HL-60/S4 treated with retinoic acid at 250 ng/mL for 4 days and 3 days (cell line): ENCODE results near the gene ADI1.
"Not testable (repeated sequence)": the region's sequence is repeated elsewhere in the genome, so short reads cannot be mapped to it uniquely, and the experiment has no call there.

ENCODE experiments used
- in situ Hi-C: fragments of 300-500 bp; cut with MboI; formaldehyde crosslinking; loops from 2 replicates; pipeline ENCODE4 v1.7.0; 2022; ENCODE audit warnings: low sequenced_read_pairs

The ADI1 gene

DNA sequence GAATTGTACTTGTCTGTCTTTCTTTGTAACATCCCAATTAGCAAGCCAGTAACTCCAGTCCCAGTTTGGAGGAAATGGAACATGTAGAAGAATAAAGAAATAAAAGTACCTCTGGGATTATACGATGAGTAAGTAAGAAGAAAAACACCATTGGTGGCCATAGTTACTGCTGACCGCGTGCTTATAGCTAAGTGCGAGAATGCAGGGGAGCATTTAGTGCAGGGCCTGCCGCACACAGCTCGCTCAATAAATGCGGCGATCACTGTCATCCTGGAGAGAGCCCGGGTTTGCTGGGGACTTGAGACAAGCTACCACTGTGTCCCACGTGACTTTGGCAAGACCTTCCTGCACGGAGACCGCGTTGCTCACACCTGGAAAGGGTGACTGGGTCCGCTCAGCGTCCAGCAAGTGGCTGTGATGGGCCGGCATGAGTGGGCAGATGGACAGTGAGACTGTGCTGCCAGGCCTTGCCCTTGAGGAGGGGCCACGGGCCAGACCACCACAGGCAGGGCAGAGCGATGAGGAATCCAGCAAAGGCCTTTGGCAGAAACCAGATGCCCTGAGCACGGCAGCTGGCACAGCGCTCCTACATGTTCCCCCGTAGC, 54.8 kb downstream of the ADI1 start:
- in situ Hi-C loops, result no loop called here

DNA sequence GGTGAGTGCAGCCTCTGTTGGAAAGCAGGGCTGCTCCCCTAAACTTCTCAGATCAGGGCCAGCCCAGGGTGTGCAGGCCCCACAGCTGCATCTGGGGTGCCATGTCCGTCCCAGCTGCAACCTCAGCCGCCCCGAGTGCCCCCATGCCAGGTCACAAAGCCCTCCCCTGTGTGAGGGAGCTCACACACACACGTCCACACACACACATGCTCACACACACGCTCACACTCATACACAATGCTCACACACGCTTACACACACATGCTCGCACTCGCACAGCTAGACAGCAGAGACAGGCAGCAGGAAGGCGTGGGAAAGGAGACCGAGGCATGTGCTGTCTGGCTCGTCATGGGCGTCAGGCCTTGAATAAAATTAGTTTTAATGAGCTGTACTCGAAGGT, 55.4 kb downstream of the ADI1 start:
- in situ Hi-C loops, result no loop called here

DNA sequence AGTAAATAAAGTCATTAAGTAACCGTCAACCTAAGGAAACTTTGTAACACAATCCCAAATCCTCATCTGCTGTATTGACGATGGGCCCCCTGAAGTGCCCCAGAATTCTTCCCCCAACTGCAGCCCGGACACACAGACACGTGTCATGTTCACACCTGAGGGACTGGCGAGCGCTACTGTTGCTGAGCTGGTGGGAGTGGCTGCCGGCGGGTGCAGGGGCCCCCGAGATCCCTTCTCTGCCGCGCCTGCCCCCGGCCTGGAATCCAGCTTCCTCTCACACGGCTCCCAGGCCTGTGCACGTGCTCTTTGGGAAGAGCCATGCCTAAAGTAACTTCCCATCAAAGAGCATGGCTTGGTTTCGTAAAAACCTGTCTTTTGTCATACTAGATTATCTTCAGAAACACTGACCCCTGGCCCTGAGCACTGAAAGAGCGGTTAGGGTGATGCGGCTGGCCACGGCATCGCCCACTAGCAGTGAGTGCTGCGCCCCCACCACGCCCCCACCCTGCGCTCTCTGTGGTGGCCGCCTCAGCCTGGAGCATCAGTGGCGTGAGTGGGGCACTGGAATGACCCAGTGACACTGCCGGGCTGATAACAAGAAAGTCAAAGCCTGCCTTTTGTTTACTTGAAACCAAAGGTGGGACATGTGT, 56.0 kb downstream of the ADI1 start:
- in situ Hi-C loops, result no loop called here

DNA sequence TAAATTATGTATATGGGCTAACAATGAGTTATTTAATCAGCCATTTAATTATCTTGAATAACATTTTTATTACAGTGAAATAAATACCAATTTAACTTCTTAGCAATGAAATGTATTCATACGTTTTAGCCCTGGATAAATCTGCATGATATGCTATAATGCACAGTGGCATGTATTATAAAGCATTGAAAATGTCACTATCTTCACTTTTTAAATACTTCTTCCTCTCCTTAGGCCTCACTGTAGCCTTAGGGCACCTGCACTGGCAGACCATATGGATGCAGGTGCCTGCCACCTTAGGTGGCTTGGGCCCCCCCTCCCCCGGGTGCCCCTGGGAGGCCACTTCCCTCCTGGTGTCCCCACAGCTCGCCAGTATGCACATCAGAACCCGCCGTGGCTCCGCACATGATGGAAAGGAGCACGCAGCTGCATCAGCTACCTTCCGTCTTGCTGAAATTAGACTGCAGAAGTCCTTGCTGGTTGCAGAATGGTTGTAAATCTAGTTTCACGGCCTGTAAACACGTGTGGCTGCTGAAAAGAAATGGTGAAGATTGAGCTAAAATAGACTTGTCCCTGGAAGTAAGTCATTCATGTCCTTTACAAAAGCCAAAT, 56.7 kb downstream of the ADI1 start:
- in situ Hi-C loops, result no loop called here

DNA sequence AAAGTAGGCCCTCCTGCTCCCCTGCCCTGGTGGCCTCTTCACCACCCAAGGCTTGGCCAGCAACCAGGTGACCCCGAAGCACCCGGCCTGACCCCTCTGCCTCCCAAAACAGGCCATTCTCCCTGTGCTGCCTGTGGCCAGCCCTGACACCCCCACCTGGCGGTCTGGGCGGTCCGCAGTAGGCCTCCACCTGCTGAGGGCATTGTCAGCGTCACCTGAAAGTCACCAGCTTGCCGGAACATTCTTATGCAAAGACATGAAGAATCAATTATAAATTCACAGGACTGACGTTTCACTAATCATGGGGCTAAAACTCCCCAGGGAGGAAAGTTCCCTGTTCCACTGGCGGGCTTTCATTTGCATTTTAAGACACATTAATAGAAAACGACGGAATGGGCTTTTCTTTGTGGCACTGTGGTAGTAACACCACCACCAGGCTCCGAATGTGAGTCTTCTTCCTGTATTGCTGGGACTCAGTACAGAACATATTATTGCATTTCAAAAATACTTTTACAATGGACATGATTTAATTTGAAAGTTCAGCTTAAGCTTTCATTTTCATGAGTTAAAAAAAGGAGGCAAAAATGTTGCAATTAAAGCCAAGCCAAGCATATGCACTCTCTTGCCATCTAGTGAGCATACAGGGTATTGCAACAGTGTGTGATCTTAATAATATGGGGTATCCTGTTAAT, 57.4 kb downstream of the ADI1 start:
- in situ Hi-C loops, result no loop called here

DNA sequence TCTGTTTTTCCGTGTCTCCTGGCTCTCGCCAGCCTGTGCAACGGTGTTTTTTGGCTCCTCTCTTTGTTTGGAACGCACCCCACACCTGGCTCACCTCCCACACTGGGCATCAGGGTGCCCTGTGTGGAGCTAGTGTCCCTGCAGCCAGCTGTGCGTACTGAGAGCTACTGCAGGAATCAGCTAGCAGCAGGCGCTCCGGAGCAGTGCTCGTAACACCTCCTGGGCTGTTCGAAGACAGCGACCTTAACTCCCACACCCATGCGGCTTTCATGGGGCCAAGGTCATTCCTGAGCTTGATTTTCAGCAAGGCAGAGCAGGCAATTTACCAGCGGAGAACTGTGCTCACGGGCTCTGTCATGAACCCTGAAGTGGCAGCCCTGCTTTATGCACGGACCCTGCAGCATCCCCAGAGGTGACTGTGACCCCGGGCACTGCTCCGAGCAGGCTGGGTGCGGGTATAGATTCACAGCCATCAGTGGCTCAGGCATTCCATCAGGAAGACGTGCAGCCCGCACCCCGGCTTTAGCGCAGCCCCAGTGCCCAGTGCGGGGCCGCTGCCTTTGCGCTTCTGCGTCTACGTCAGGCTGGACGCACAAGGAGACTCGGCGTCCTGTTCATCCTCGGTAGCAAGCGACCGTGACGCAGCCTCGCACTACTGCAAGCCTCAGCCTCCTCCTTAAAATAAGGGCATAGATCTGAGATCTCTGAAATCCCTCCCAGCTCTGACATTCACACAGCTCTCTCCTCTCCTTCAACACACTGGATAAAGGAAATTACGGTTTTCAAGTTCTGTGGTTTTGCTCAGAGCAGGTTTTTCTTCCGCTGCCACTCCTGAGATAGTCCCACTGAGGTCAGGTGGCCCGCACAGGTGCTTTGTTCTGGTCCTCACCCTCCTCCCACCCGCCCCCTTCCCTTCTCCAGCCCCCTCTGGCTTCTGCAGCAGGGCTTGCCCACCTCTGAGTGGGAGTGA, 58.2 kb downstream of the ADI1 start:
- in situ Hi-C loops, result no loop called here

DNA sequence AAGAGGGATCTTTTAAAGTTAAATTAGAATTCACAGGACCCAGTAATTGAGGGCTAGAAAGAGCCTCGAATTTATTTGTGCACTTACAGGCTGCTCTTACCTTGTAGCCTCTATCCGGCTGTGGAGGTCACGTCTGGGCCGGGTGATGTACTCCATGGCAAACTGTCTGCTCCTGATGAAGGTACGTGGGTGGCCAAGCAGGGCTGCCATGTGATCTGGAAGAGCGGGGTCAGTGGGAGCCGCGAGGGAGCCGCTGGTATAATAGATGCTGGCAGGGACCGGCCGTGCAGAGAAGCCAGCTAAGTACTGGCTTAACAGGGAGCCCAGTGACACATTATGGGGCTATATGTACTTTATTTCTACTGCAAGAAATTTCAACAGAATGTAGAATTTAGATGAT, 59.2 kb downstream of the ADI1 start:
- in situ Hi-C loops, result no loop called here

DNA sequence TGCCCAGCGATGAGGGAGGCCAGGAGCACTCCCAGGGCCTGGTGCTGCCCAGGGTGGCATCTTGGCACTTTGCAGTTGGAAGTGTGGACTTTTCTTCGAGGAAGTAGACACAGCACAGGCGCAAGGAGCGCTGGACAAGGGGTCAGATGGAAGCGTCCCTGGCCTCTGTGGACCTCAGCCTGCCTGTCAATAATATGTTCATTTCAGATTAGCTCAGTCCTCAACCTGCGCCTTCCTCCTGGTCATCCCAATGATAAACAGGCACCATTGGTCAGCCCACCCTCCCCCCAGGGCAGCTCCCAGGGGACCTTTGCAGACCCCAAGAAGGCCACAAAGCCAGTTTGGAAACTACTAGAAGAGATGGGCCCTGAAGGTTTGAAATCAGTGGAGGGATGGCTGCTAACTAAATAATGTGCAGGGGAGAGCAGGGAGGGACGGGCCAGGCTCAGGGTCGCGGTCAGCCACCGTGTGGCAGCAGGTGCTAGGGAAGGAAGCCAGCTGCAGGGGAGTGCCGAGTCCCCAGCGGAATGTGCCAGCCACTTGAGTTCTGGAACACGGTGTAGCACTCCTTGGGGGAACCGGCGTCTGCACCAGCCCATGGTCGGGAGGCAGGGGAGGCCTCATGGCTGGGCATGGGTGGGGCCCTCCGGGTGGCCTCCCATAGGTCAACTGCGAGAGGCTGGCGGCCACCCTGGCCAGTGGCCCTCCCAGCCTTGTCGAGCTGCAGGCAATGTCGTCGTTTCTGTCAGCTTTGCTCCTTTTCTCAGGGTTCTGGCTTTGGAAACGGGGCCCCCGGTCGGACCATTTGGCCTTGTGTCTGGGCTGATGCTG, 59.9 kb downstream of the ADI1 start:
- in situ Hi-C loops, result no loop called here

DNA sequence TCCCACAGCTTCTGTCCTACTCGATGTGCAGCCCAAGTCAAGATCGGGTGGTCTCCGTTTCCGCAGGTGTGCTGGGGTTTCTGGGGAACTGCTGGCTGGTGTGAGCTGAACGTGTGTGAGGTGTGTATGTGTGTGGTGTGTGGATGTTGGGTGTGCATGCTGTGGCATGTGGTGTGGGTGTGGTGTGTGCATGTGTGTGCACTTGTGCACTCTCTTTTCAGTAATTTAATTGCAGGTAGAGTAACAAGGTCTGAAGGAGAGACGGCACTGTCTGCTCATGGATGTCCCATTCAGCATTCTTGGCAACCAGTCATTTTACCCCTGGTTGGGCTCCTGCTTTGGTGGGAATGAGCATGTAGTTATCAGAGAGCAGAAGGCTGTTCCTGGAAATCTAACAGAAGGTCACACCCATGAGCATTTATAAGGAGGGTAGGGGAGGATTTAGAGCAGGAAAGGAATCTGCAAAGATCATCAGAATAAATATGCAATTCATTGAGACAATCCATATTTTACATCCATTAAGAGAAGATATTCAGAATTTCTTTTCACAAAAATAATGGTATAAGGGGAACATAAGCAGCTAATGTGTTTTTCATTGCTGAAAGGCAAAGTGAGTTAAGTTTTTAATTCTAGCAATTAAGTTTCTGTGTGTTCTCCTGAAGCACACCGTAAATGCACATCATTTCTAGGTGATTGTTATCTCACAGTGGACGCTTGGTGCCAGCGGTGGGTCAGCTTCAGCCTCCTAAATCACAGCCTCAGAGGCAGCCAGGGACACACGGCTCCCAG, 60.7 kb downstream of the ADI1 start:
- in situ Hi-C loops, result no loop called here

DNA sequence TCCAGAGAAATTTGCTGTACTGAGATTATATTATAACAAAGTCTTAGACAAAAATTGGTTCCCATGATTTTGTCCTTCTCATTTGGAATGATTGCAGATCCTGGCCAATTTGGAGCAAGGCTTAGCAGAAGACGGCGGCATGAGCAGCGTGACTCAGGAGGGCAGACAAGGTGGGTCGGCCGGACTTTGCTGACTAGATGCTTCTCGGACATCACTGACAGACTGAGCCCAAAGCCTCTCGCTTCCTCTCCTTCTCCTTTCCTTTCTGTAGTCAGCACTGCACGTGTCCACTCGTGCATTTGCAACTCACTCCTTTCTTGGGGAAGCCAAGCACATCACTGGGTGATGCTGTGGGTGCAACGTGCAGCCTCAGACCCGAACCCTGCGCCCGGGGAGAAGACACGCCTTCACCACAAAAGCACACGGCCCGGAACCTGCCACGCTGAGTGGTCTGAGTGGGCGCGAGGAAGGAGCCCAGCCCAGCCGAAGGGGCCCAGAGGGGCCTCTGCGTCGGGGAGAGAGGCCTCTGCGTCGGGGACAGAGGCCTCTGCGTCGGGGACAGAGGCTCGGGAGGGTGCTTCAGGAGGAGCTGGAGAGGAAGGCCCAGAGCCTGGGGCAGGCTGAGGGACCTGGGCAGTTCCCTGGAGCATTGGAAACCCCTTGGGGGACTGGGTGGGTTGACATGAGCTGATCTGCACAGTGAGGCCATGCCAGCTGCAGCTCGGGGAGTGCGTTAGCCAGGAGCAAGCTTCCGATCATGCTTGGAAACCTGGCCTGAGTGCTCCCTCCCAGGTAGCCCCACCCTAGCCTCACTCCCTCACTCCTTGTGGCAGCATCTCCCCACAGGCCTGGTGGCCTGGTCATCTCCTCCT, 61.6 kb downstream of the ADI1 start:
- in situ Hi-C loops, result no loop called here

DNA sequence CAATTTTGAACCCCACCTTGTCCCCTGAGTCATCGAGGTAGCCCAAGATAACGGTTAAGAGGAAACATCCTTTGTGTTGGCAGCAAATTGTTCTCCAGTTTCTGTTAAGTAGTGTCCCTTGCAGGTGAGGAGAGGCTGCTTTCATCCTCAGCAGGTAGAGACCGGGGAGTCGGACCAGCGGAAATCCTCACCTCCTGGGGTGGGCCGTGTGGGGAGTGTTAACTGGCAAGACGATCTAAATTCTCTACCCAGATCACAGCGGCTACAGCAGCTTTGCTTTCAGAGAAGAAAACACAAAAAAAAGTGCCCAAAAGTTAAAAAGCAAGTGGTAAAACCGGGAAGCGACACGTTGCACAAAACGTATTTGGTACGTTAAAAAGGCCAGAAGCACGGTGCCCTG, 63.2 kb downstream of the ADI1 start:
- in situ Hi-C loops, result no loop called here

DNA sequence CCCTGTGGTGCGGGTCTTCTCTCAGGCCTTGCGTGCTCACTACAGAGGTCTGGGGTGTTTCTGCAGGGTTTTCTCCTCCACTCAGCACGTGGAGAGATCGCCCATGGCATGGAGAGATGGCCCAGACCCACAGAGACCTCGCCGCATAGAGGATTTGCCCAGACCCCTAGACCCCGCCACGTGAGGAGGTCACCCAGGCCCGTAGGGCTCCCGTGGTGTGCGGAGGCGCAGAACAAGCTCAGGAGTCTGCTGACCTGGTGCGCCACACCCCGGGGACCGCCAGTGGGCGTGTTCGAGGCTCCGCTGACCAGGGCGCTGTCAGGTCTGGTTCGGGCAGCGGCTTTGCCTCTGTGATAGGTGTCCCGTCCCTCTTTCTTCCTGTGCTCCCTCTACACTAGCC, 64.5 kb downstream of the ADI1 start:
- in situ Hi-C loops, result no loop called here

DNA sequence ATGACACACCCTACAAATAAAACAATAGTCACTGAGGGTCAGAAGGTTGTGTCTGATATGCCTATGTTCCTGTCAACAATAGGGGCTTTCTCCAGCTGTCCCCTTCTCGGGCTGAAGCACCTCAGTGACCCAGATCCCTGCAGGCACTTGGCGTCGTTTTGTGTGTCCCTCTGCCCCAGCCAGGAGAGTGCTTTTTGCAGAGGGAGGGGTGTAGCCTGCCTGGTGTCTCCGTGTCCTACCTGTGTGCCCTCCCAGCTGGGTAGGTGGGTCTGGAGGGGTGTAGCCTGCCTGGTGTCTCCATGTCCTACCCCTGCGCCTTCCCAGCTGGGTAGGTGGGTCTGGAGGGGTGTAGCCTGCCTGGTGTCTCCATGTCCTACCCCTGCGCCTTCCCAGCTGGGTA, 65.3 kb downstream of the ADI1 start:
- in situ Hi-C loops, result not testable (repeated sequence)

DNA sequence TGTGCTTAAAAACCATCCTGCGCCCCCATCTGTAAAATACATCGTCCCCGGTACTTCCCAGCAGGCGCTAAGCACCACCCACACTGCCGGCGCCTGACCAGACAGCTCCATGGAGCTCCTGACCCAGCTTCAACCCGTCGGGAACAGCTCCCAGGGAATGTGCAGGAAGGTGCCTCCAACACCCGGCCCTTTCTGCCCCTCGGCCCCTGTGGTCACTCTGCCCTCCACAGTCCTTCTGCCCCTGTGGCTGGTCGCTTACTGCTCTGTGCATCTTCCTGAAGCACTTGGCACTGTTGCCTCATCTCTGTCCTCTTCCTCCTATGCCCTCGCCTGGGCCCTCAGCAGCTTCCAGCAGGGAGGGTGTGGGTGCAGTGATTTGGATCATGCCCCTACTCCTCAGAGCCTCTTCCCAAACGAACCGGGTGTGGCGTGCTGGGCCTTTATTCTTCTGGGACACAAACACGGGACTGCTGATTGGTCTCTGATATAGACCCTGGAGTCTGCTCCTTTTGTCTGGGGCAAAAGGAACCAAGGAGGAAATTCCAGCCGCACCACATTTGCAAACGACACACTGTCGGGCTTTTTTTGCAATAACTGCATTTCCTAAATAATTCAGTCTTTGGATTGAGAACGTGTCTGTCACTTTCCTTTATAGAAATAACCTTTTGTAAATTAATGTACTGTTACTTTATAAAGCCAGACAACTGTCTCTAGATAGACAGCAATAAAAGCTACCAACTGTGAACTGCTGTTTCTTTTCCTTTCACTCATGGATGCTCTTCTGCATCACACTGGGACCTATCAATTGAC, 65.9 kb downstream of the ADI1 start:
- in situ Hi-C loops, result no loop called here

DNA sequence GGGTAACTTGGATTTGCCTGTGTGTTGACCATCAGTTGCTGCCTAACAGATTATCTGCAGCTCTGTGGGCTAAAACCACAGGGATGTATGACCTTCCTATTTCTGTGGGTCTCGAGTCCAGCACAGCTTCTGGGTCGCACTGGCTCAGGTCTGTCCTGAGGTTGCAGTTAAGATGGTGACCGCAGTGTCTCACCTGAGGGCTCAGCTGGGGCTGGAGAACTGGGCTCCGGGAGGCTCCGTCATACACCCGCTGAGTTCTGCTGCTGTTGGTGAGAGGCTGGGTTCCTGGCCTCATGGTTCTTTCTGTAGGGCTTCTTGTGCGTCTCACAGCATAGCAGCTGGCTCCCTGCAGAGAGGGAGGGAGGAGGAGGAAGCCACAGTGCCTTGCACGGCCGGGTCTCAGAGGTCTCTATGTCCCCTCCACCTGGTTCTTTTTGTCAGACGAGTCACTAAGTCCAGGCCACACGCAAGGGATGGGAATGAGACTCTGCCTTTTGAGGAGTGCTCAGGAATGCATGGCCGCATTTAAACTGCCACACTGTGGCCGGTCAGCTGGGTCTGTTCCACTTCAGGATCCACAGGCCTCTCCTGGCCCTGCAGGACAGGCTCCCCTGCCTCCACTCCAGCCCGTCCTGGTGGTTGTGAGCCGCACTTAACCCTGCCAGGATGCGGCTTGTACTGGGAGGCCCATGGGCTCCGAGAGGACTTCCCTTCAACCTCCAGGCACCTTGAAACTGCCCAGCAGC, 67.2 kb downstream of the ADI1 start:
- in situ Hi-C loops, result no loop called here

DNA sequence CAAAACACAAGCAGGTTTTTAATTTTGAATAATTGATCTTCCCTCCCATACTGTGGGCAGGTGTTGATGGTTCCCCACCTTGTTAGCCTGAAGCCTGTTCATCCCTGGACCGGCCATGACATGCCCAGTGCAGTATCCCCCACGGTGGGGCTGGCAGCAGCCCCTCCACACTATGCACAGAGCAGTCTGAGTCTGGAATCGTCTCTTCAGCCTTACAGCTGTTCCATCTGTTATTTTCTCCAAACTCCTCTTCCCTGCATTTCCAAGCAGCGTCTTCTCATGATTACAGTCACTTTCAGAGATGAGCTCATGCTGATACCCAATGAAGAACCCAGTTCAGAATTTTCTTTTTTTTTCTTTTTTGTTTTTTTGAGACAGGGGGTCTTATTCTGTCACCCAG, 68.2 kb downstream of the ADI1 start:
- in situ Hi-C loops, result no loop called here
